IPS-18c (cell line): ENCODE data around the gene GABBR2.

Source experiments
- H3K4me3 ChIP-seq: 2 replicates; pipeline ENCODE4 v1.7.0; 2013; ENCODE audit warnings: low read depth, mild to moderate bottlenecking, low read length, moderate library complexity; ENCODE audit not compliant: insufficient read depth
- H3K9me3 ChIP-seq: one replicate; pipeline ENCODE4 v1.6.1; 2013; ENCODE audit warnings: mild to moderate bottlenecking, low read length, moderate library complexity; ENCODE audit not compliant: control insufficient read depth, insufficient read depth

GABBR2 gene

GRCh38 chr9:98251551-98251950 lies 457.2 kb downstream of the GABBR2 start:
- H3K9me3 ChIP-seq, result no peaks in the 10 kb centered on the region

GRCh38 chr9:98249771-98250170 lies 459.0 kb downstream of the GABBR2 start:
- H3K4me3 ChIP-seq, result no peak overlapping the region

More at GRCh38 chr9:98251551-98251950, 457.2 kb downstream of the GABBR2 start:
- H3K4me3 ChIP-seq, result no peak overlapping the region

GRCh38 chr9:98248737-98249474 lies 459.8 kb downstream of the GABBR2 start:
- Histone ChIP-seq H3K4me3 (no peak overlapping the region), H3K9me3 (no peaks in the 10 kb centered on the region)

More at GRCh38 chr9:98249771-98250170, 459.0 kb downstream of the GABBR2 start:
- H3K9me3 ChIP-seq, result no peaks in the 10 kb centered on the region

- Histone ChIP-seq H3K9me3 (no peaks in the 10 kb centered on the region), H3K4me3 (no peak overlapping the region)
These were observed 460.7 kb downstream of the GABBR2 start for GRCh38 chr9:98247831-98248657.

GRCh38 chr9:98242426-98242825 lies 466.3 kb downstream of the GABBR2 start:
- Histone ChIP-seq H3K9me3 (no peaks in the 10 kb centered on the region), H3K4me3 (no peak overlapping the region)

GRCh38 chr9:98241357-98242300 lies 467.1 kb downstream of the GABBR2 start:
- Histone ChIP-seq H3K4me3 (no peak overlapping the region), H3K9me3 (no peaks in the 10 kb centered on the region)

- Histone ChIP-seq H3K9me3 (no peaks in the 10 kb centered on the region), H3K4me3 (no peak overlapping the region)
These were observed 468.3 kb downstream of the GABBR2 start for GRCh38 chr9:98240475-98240874.
